Measurements from ENCODE around the gene WARS2. TPM values are rescaled to one million over a fixed set of nuclear protein-coding genes. Genes with fewer than 3 reads are reported as not detected.

The WARS2 gene
- polyA plus RNA-seq, 2 of the 4 experiments (the other 2 are of a cell fraction), result 5.9 to 7.9 TPM

- DNase-seq (ENCODE audit: low read depth in 1 of 2, low spot score in 1 of 2), result no peak
- Histone ChIP-seq H3K9me3 (0 out of 3 replicates have a peak, but pooled peaks cover 2% of the 10 kb centered on the region), H3K27ac (no peak overlapping the region), H3K4me3 (no peak overlapping the region), H3K4me1 (no peaks in the 10 kb centered on the region), H3K4me2 (no peak overlapping the region)
- 100% methylated on average over 1 of the region's 1 CpG for WGBS (ENCODE audit: missing lambda C conversion rate)
- no peak for ATAC-seq
- TF ChIP-seq SREBF2 (IDR thresholded peaks at IDR 0.05) (no peak), REST (IDR thresholded peaks at IDR 0.05) (no peak), TP53 (CRISPR knock-in tag; IDR thresholded peaks at IDR 0.05) (no peak), NFE2L2 (conservative IDR thresholded peaks at IDR 0.05; ENCODE audit: low read length) (no peak), CHD4 (IDR thresholded peaks at IDR 0.05; ENCODE audit: borderline replicate concordance) (no peak), ZSCAN20 (CRISPR knock-in tag; IDR thresholded peaks at IDR 0.05) (no peak), E2F6 (IDR thresholded peaks at IDR 0.05; ENCODE audit: borderline replicate concordance, low read depth) (no peak), ZNF302 (CRISPR knock-in tag; IDR thresholded peaks at IDR 0.05) (no peak), SMC3 (IDR thresholded peaks at IDR 0.05) (no peak), CBX8 (IDR thresholded peaks at IDR 0.05) (no peak), NPAS2 (CRISPR knock-in tag; IDR thresholded peaks at IDR 0.05; ENCODE audit: borderline replicate concordance) (no peak), RNF2 (IDR thresholded peaks at IDR 0.05; ENCODE audit: borderline replicate concordance, low read depth) (no peak), CTCF (IDR thresholded peaks at IDR 0.05) (no peak), ZFP36 (IDR thresholded peaks at IDR 0.05; ENCODE audit: borderline replicate concordance, partially characterized antibody) (no peak), HMGXB4 (CRISPR knock-in tag; IDR thresholded peaks at IDR 0.05; ENCODE audit: borderline replicate concordance) (no peak), ZC3H11A (IDR thresholded peaks at IDR 0.05) (no peak), GATA3 (IDR thresholded peaks at IDR 0.05; ENCODE audit: borderline replicate concordance) (no peak)
- FAIRE-seq, result no peak
- POLR2A ChIA-PET, result no interaction called here
- CTCF ChIA-PET, result no interaction called here
Observed at GRCh38 chr1:119093721-119094120, 46.7 kb downstream of the WARS2 start.

GRCh38 chr1:119091618-119092017, 48.8 kb downstream of the WARS2 start:
- H3K4me2 ChIP-seq, result no peak overlapping the region
- CTCF ChIA-PET, result no interaction called here
- H3K4me3 ChIP-seq, result no peak overlapping the region
- ATAC-seq, result no peak
- no peak for FAIRE-seq
- TF ChIP-seq RFX5 (IDR thresholded peaks at IDR 0.05) (no peak), HDAC2 (IDR thresholded peaks at IDR 0.05) (no peak), USF2 (IDR thresholded peaks at IDR 0.05) (no peak), REST (IDR thresholded peaks at IDR 0.05) (no peak)
- 0 out of 3 replicates have a peak, but pooled peaks cover 2% of the 10 kb centered on the region for H3K9me3 ChIP-seq
- POLR2A ChIA-PET, result no interaction called here
- WGBS (ENCODE audit: missing lambda C conversion rate), result 95% methylated on average over 4 of the region's 4 CpGs
- H3K4me1 ChIP-seq, result no peaks in the 10 kb centered on the region
- no peak overlapping the region for H3K27ac ChIP-seq
- no peak for DNase-seq (ENCODE audit: low read depth in 1 of 2, low spot score in 1 of 2)
